ENCODE results near the gene CHD2. TPM values are rescaled to one million over a fixed set of nuclear protein-coding genes. Genes with fewer than 3 reads are reported as not detected.

The CHD2 gene
- total and polyA plus RNA-seq, 10 of the 15 experiments (the other 5 are each of a cell fraction or from before 2014, with no cell fraction given), result 38.1 to 94.7 (median 63.3) TPM

DNA sequence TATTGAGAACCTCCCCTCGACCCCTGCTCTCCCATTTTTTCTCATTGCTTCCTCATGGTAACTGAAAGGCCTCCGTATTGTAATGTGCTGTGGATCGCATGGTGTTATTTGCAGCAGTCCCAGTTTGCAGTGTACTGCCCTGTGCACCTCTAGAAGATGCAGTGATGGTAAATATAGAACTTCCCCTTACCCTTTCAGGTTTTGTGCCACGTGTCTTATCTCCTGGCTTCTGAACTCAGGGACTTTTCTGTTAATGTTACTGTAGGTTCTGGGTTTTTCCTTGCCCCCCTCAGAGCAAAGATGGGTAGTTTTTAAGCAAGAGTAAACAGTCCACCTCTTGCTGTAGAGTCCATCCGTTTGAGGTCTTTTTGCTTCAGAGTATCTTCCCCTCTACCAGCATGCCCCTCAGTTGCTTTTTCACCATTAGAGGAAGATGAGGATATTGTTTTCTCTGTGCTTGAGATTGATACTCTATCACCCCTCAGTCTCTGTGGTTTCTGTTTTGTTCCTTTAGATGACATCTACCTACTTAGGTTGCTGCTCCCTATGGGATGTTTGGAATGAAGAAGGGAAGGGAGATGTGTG, 22.4 kb downstream of the CHD2 start (continued):
- TF ChIP-seq, protein P1, sequence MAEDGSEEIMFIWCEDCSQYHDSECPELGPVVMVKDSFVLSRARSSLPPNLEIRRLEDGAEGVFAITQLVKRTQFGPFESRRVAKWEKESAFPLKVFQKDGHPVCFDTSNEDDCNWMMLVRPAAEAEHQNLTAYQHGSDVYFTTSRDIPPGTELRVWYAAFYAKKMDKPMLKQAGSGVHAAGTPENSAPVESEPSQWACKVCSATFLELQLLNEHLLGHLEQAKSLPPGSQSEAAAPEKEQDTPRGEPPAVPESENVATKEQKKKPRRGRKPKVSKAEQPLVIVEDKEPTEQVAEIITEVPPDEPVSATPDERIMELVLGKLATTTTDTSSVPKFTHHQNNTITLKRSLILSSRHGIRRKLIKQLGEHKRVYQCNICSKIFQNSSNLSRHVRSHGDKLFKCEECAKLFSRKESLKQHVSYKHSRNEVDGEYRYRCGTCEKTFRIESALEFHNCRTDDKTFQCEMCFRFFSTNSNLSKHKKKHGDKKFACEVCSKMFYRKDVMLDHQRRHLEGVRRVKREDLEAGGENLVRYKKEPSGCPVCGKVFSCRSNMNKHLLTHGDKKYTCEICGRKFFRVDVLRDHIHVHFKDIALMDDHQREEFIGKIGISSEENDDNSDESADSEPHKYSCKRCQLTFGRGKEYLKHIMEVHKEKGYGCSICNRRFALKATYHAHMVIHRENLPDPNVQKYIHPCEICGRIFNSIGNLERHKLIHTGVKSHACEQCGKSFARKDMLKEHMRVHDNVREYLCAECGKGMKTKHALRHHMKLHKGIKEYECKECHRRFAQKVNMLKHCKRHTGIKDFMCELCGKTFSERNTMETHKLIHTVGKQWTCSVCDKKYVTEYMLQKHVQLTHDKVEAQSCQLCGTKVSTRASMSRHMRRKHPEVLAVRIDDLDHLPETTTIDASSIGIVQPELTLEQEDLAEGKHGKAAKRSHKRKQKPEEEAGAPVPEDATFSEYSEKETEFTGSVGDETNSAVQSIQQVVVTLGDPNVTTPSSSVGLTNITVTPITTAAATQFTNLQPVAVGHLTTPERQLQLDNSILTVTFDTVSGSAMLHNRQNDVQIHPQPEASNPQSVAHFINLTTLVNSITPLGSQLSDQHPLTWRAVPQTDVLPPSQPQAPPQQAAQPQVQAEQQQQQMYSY (CRISPR knock-in tag; IDR thresholded peaks at IDR 0.05), result no peak

DNA sequence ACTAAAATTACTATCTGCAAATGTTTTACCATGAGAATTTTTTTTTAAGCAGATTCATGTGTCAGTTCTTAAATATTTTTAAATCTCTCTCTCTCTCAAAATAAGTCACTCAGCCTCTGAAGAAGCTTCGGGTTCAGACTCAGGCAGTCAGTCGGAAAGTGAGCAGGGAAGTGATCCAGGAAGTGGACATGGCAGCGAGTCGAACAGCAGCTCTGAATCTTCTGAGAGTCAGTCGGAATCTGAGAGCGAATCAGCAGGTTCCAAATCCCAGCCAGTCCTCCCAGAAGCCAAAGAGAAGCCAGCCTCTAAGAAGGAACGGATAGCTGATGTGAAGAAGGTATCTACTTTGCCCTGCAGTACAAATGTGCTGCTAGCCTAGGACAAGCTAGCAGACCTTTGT, 24.1 kb downstream of the CHD2 start:
- Histone ChIP-seq H3K4me2 (ENCODE audit: control insufficient read depth, insufficient read depth) (no peak overlapping the region), H3K27me3 (replicated peaks in 1 of 2; ENCODE audit: control insufficient read depth in 2 of 2, insufficient read depth in 2 of 2, low read length in 1 of 2) (no peaks in the 10 kb centered on the region), H3K27ac (ENCODE audit: control insufficient read depth, insufficient read depth) (no peak overlapping the region), H3K4me1 (ENCODE audit: control insufficient read depth, insufficient read depth, low read length) (peaks cover 31% of the 10 kb centered on the region), H2AFZ (ENCODE audit: control insufficient read depth, low read depth, low read length) (no peak overlapping the region), H4K20me1 (ENCODE audit: control insufficient read depth, insufficient read depth) (no peaks in the 10 kb centered on the region), H3K4me3 (no peak overlapping the region), H3K79me2 (ENCODE audit: control insufficient read depth, insufficient read depth, low read length) (peaks cover 75% of the 10 kb centered on the region), H3K9me3 (replicated peaks; ENCODE audit: control insufficient read depth, insufficient read depth, low read length) (no peaks in the 10 kb centered on the region), H3K36me3 (ENCODE audit: control insufficient read depth in 2 of 2, insufficient read depth in 2 of 2, low read length in 1 of 2) (peaks cover 13 to 62% of the 10 kb centered on the region in 2 experiments), H3K9ac (ENCODE audit: control insufficient read depth, insufficient read depth, low read length) (no peak overlapping the region)
- no peak for ATAC-seq
- TF ChIP-seq MEF2B (IDR thresholded peaks at IDR 0.05; ENCODE audit: partially characterized antibody, poor library complexity, severe bottlenecking) (no peak), BACH1 (IDR thresholded peaks at IDR 0.05; ENCODE audit: borderline replicate concordance) (no peak), GABPA (IDR thresholded peaks at IDR 0.05; ENCODE audit: low read depth) (no peak), CBX3 (IDR thresholded peaks at IDR 0.05; ENCODE audit: borderline replicate concordance, low read depth) (no peak), BMI1 (IDR thresholded peaks at IDR 0.05; ENCODE audit: borderline replicate concordance) (no peak)
- RAD21 ChIA-PET (ENCODE audit: unreplicated experiment), result interaction anchor here (0.7 kb wide), 1 partner anchor 15 kb away, joined by 3 read pairs; no protein-coding TSS in a partner anchor
- CTCF ChIA-PET, result interaction anchor here (0.7 to 3.2 kb wide), 8 partner anchors 12 to 128 kb away, joined by 3 to 12 read pairs (median 4); no protein-coding TSS in a partner anchor
- FAIRE-seq, result no peak
- SMC1A ChIA-PET (ENCODE audit: uncharacterized antibody, unreplicated experiment), result interaction anchor here (1.0 to 7.6 kb wide), 9 partner anchors 10 to 127 kb away, joined by 3 to 34 read pairs (median 6); no protein-coding TSS in a partner anchor
- POLR2A ChIA-PET, result interaction anchor here (1.8 to 14.3 kb wide), 4 partner anchors 11 to 115 kb away, joined by 4 to 184 read pairs (median 8); partner anchors contain the start of gene CHD2
- no peak for DNase-seq (ENCODE audit: low read depth, low spot score)
- in situ Hi-C loops (cut with MboI) (no loop called here), intact Hi-C loops (cut with micrococcal nuclease; ENCODE audit: unreplicated experiment) (no loop called here)
- BruUV-seq (replicated peaks), result no TSS peak
- WGBS (ENCODE audit: insufficient coverage, insufficient replicate concordance, low lambda C conversion rate, missing lambda C conversion rate), result 92% methylated on average over 7 of the region's 7 CpGs

Data from GM12878 (cell line).